ENCODE results near the gene EOLA2. TPM values are rescaled to one million over a fixed set of nuclear protein-coding genes. Genes with fewer than 3 reads are reported as not detected.

EOLA2 gene
- total and polyA plus RNA-seq, 9 of the 15 experiments (the other 6 are each of a cell fraction or from before 2014, with no cell fraction given), result 27.7 to 61.5 (median 44.3) TPM

- peak; percentile 74; the same call in 1 of the 2 replicates for TF ChIP-seq RBFOX2 (IDR thresholded peaks at IDR 0.05; ENCODE audit: low read depth, low read length)
- no peak for TF ChIP-seq ZKSCAN1 (IDR thresholded peaks at IDR 0.05; ENCODE audit: low read depth, low read length)
- no peak for TF ChIP-seq LCOR (CRISPR knock-in tag; IDR thresholded peaks at IDR 0.05)
- TF ChIP-seq E4F1 (CRISPR knock-in tag; IDR thresholded peaks at IDR 0.05; ENCODE audit: borderline replicate concordance), result no peak
- no peak for TF ChIP-seq CREB3L1 (IDR thresholded peaks at IDR 0.05; ENCODE audit: borderline replicate concordance, low read depth)
- TF ChIP-seq ELF4 (CRISPR knock-in tag; IDR thresholded peaks at IDR 0.05), result no peak
- TF ChIP-seq GTF2B (IDR thresholded peaks at IDR 0.05; ENCODE audit: extremely low read depth, insufficient read length), result no peak
- no peak for TF ChIP-seq ELF1 (tag; IDR thresholded peaks at IDR 0.05)
- TF ChIP-seq ZBTB5 (IDR thresholded peaks at IDR 0.05), result no peak
- no peak for TF ChIP-seq STAT5A (IDR thresholded peaks at IDR 0.05; ENCODE audit: borderline replicate concordance, low read length)
- TF ChIP-seq SIN3A (IDR thresholded peaks at IDR 0.05; ENCODE audit: borderline replicate concordance in 2 of 2, control insufficient read depth in 1 of 2, low read depth in 2 of 2, low read length in 2 of 2), result peak in 1 of 2 experiments; percentile 25; a peak in 1 of 4 replicates
- TF ChIP-seq NFE2 (IDR thresholded peaks at IDR 0.05; ENCODE audit: low read depth), result no peak
- no peak for TF ChIP-seq RREB1 (CRISPR knock-in tag; IDR thresholded peaks at IDR 0.05)
These were observed 342 bp downstream of the EOLA2 start (continued) for GRCh38 chrX:149937871-149938426.

All from K562 (cell line).